Large intestine (tissue), 12 donors: ENCODE measurements around the gene KCNAB2. TPM values are rescaled to one million over a fixed set of nuclear protein-coding genes. Genes with fewer than 3 reads are reported as not detected.

Source experiments
- DNase-seq, 2 donors: peaks; one replicate each; pipeline versions ENCODE4 v3.0.0 to v3.0.0-alpha.2; 2013
- H3K27ac ChIP-seq: one replicate; pipeline ENCODE4 v1.5.1; 2013; ENCODE audit warnings: low read length
- H3K27me3 ChIP-seq: 2 replicates; pipeline ENCODE4 v1.6.1; 2013; ENCODE audit warnings: low read length; ENCODE audit not compliant: control insufficient read depth, insufficient read depth
- H3K36me3 ChIP-seq: 2 replicates; pipeline ENCODE4 v1.6.1; 2013; ENCODE audit warnings: low read length; ENCODE audit not compliant: control insufficient read depth, insufficient read depth
- H3K4me1 ChIP-seq: one replicate; pipeline ENCODE4 v1.6.1; 2013; ENCODE audit warnings: low read length; ENCODE audit not compliant: control insufficient read depth, insufficient read depth
- H3K4me3 ChIP-seq: one replicate; pipeline ENCODE4 v1.5.1; 2013; ENCODE audit warnings: low read length
- H3K9me3 ChIP-seq: one replicate; pipeline ENCODE4 v1.6.1; 2013; ENCODE audit warnings: mild to moderate bottlenecking, low read depth, low read length, moderate library complexity; ENCODE audit not compliant: control insufficient read depth
- WGBS: methylation state at CpG from one replicate; pipeline ENCODE4 v1.1.5; 2013; ENCODE audit warnings: low lambda C conversion rate; ENCODE audit not compliant: insufficient coverage; 5-methylcytosine and 5-hydroxymethylcytosine counted together
- long read RNA-seq, 11 donors: transcript quantifications; one replicate each; lab custom pipeline, GENCODE V29; 2026
- polyA plus RNA-seq: library from polyadenylated mRNA; unstranded; fragments of 120-200 nt; gene quantifications from one replicate; pipeline ENCODE4 v1.2.1, GENCODE V29; 2013

KCNAB2 gene
- 27.9 TPM for polyA plus RNA-seq
- long read RNA-seq, donor 1, full-length matches to known transcripts: 9 of 9 reads
- long read RNA-seq, donor 1, partial matches to known transcripts: 0 of 9 reads
- long read RNA-seq, donor 1, other reads (novel, unspliced or antisense): 0 of 9 reads
- long read RNA-seq, donor 2, full-length matches to known transcripts: 8 of 8 reads
- long read RNA-seq, donor 2, partial matches to known transcripts: 0 of 8 reads
- long read RNA-seq, donor 2, other reads (novel, unspliced or antisense): 0 of 8 reads
- long read RNA-seq, donor 3: 0 reads
- long read RNA-seq, donor 4: 0 reads
- long read RNA-seq, donor 5, partial matches to known transcripts: 0 of 1 reads
- long read RNA-seq, donor 5, other reads (novel, unspliced or antisense): 0 of 1 reads
- long read RNA-seq, donor 6, full-length matches to known transcripts: 5 of 5 reads
- long read RNA-seq, donor 6, partial matches to known transcripts: 0 of 5 reads
- long read RNA-seq, donor 6, other reads (novel, unspliced or antisense): 0 of 5 reads
- long read RNA-seq, donor 7: 0 reads
- long read RNA-seq, donor 8, full-length matches to known transcripts: 5 of 5 reads
- long read RNA-seq, donor 8, partial matches to known transcripts: 0 of 5 reads
- long read RNA-seq, donor 8, other reads (novel, unspliced or antisense): 0 of 5 reads
- long read RNA-seq, donor 9, full-length matches to known transcripts: 9 of 9 reads
- long read RNA-seq, donor 9, partial matches to known transcripts: 0 of 9 reads
- long read RNA-seq, donor 9, other reads (novel, unspliced or antisense): 0 of 9 reads
- long read RNA-seq, donor 10, full-length matches to known transcripts: 4 of 13 reads
- long read RNA-seq, donor 10, partial matches to known transcripts: 9 of 13 reads
- long read RNA-seq, donor 10, other reads (novel, unspliced or antisense): 0 of 13 reads
- long read RNA-seq, donor 11, full-length matches to known transcripts: 5 of 5 reads
- long read RNA-seq, donor 11, partial matches to known transcripts: 0 of 5 reads
- long read RNA-seq, donor 11, other reads (novel, unspliced or antisense): 0 of 5 reads

DNA sequence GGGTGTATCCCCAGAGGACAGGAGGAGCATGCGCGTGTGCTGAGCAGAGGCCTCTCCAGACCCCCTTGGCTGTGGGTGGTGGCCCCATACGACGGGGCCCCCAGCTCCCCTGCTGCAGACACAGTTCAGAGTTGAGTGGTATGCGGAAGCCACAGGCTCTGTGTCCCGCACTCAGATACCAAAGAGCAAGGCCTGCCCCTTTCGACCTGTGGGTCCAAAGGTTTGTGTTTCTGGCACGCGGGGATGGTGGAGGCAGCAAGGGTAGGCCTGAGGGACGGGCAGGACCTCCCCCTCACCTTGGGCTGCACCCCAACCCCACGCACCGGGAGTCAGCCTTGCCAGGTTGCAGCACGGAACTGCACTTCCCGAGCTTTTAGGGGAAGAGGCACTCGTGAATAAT, at the start of gene KCNAB2:
Gene KCNAB2 (plus strand): TSS at position 328 of the 400 bp plus-strand sequence. CDS start 5,649 bp downstream, outside the sequence.
- H3K27ac ChIP-seq: peak within 1 kb of the TSS; percentile 32
- no peaks in the 10 kb centered on the region for H3K27me3 ChIP-seq

GRCh38 chr1:5996641-5997270, 48.9 kb upstream of the KCNAB2 start:
- no peak overlapping the region for H3K27ac ChIP-seq
- no CpG with 5 or more reads among the region's 16 CpGs for WGBS
- peaks cover 18% of the 10 kb centered on the region for H3K27me3 ChIP-seq
- H3K4me1 ChIP-seq: no peaks in the 10 kb centered on the region
- H3K36me3 ChIP-seq: no peaks in the 10 kb centered on the region
- no peaks in the 10 kb centered on the region for H3K9me3 ChIP-seq
- DNase-seq: no peak
- no peak overlapping the region for H3K4me3 ChIP-seq

More for the DNA sequence above, at the start of gene KCNAB2:
- peaks cover 20% of the 10 kb centered on the region for H3K4me1 ChIP-seq
- H3K9me3 ChIP-seq: no peaks in the 10 kb centered on the region
- peak; percentile 86 to 94 for DNase-seq
- peaks cover 8% of the 10 kb centered on the region for H3K36me3 ChIP-seq
- no peak within 1 kb of the TSS for H3K4me3 ChIP-seq
- WGBS: no CpG with 5 or more reads among the region's 15 CpGs

DNA sequence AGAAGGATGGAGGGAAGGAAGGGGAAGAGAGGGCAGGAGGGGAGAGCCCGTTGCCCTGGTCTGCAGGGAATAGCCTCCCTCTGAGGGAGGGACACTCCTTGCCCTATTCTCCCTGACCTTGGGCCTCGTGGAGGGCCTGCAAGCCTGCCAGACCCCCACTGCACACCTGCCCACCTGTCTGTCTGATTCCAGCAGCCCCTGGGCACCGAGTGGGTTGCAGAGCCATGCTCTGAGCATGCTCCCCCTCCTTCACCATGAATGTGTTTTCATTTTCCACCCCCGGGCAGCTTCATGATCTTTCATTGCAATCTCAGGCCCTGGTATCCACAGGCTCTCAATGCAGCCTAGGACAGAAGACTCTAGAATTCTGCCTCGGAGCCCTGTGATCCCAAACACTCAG, 48.4 kb upstream of the KCNAB2 start:
- Histone ChIP-seq H3K36me3 (no peaks in the 10 kb centered on the region), H3K27ac (no peak overlapping the region), H3K4me3 (no peak overlapping the region), H3K4me1 (no peaks in the 10 kb centered on the region), H3K9me3 (no peaks in the 10 kb centered on the region), H3K27me3 (peaks cover 18% of the 10 kb centered on the region)
- no CpG with 5 or more reads among the region's 5 CpGs for WGBS
- DNase-seq: no peak

DNA sequence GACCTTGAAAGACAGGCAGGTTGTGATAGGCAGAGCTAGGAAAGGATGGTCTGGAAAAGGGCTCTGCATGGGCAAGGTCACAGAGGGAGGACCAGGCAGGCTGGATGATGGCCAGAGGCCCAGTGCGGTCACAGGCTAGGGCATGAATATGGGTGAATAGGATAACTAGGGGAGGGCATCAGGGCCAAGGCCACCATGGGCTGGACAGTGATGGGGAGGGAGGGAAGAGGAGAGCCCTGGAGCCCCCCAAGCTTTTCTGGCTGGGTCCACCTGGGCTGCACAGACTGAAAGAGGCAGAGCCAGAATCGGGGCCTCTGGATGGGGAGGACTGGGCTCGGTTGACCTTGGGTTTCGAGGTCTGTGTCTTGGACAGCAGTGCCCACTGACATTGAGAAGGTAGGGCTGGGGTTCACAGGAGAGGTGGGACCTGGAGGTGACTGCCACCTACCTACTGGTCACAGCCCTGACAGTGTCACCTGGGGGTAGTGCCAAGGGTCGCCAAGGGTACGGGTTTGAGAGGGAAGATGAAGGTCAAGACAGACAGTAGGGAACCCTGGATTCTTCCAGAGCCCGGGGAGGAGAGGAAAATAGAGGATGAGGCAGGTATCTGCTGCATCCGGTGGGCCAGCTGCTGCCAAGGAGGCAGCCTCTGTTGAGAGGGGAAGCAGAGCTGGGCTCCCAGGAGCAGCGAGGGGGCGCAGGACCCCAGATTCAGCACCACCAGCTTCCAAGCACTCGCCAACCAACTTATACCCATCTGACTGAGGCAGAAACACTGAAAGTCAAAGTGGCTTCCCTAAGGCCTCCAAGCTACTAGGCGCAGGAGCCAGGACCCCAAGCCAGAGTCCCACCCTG, 47.4 kb upstream of the KCNAB2 start:
- Histone ChIP-seq H3K9me3 (no peaks in the 10 kb centered on the region), H3K4me1 (no peaks in the 10 kb centered on the region), H3K4me3 (no peak overlapping the region), H3K27me3 (peaks cover 19% of the 10 kb centered on the region), H3K36me3 (no peaks in the 10 kb centered on the region), H3K27ac (no peak overlapping the region)
- WGBS: no CpG with 5 or more reads among the region's 12 CpGs
- DNase-seq: no peak

- Histone ChIP-seq H3K4me3 (no peak overlapping the region), H3K4me1 (no peaks in the 10 kb centered on the region), H3K27ac (no peak overlapping the region), H3K9me3 (no peaks in the 10 kb centered on the region), H3K27me3 (peaks cover 14% of the 10 kb centered on the region), H3K36me3 (no peaks in the 10 kb centered on the region)
- no CpG with 5 or more reads among the region's 19 CpGs for WGBS
- no peak for DNase-seq
These were observed 46.8 kb upstream of the KCNAB2 start for GRCh38 chr1:5998906-5999301.

GRCh38 chr1:5999711-6000443, 45.8 kb upstream of the KCNAB2 start:
- no CpG with 5 or more reads among the region's 28 CpGs for WGBS
- DNase-seq: no peak
- no peak overlapping the region for H3K4me3 ChIP-seq
- peaks cover 8% of the 10 kb centered on the region for H3K27me3 ChIP-seq
- H3K36me3 ChIP-seq: no peaks in the 10 kb centered on the region
- H3K4me1 ChIP-seq: no peaks in the 10 kb centered on the region
- no peaks in the 10 kb centered on the region for H3K9me3 ChIP-seq
- H3K27ac ChIP-seq: no peak overlapping the region

- no CpG with 5 or more reads among the region's 17 CpGs for WGBS
- H3K4me1 ChIP-seq: no peaks in the 10 kb centered on the region
- no peak for DNase-seq
These were observed 45.0 kb upstream of the KCNAB2 start for GRCh38 chr1:6000444-6001288.

GRCh38 chr1:6001992-6002576, 43.6 kb upstream of the KCNAB2 start:
- Histone ChIP-seq H3K4me1 (peaks cover 4% of the 10 kb centered on the region), H3K27me3 (peaks cover 13% of the 10 kb centered on the region), H3K9me3 (no peaks in the 10 kb centered on the region), H3K4me3 (no peak overlapping the region), H3K27ac (no peak overlapping the region), H3K36me3 (no peaks in the 10 kb centered on the region)
- no peak for DNase-seq
- no CpG with 5 or more reads among the region's 13 CpGs for WGBS

More at GRCh38 chr1:6000444-6001288, 45.0 kb upstream of the KCNAB2 start:
- Histone ChIP-seq H3K4me3 (no peak overlapping the region), H3K27ac (no peak overlapping the region), H3K9me3 (no peaks in the 10 kb centered on the region), H3K27me3 (peaks cover 8% of the 10 kb centered on the region), H3K36me3 (no peaks in the 10 kb centered on the region)
